K562 (cell line): ENCODE results near the gene SIGLEC11. TPM values are rescaled to one million over a fixed set of nuclear protein-coding genes. Genes with fewer than 3 reads are reported as not detected.

Source experiments
- BRCA1 ChIP-seq, 2 experiments: fragments of 450-650 bp in 1 of 2; sonication (generic) in 1 of 2; formaldehyde crosslinking in 1 of 2; IDR thresholded peaks; 2 replicates each; pipeline versions ENCODE4 v1.5.0 to v1.6.1; 2017 to 2020; ENCODE audit warnings: mild to moderate bottlenecking in 1 of 2, missing genetic modification reagents in 1 of 2
- EP300 ChIP-seq: IDR thresholded peaks from 2 replicates; pipeline ENCODE4 v1.6.1; 2012; ENCODE audit warnings: low read length, improper control_type of control experiment
- HDAC8 ChIP-seq: fragments of 450-650 bp; IDR thresholded peaks from 2 replicates; pipeline ENCODE4 v1.6.1; 2016; ENCODE audit warnings: mild to moderate bottlenecking, missing genetic modification characterization, moderate library complexity, missing compliant biosample characterization
- HNRNPLL ChIP-seq: fragments of 200-400 bp; formaldehyde crosslinking; IDR thresholded peaks from 2 replicates; pipeline ENCODE4 v1.6.1; 2017; ENCODE audit warnings: low read length, low read depth, mild to moderate bottlenecking; ENCODE audit not compliant: poor library complexity, severe bottlenecking
- POLR2AphosphoS2 ChIP-seq: IDR thresholded peaks from 2 replicates; pipeline ENCODE4 v1.6.1; 2012; ENCODE audit warnings: low read length, improper control_type of control experiment
- PYGO2 ChIP-seq: fragments of 450-650 bp; IDR thresholded peaks from 2 replicates; pipeline ENCODE4 v1.6.1; 2016; ENCODE audit warnings: mild to moderate bottlenecking, missing genetic modification characterization, moderate library complexity, missing compliant biosample characterization
- RHOXF2B ChIP-seq: fragments of 250-450 bp; sonication (Bioruptor Pico); conservative IDR thresholded peaks from 2 replicates; pipeline ENCODE4 v1.5.1; 2021
- SMARCA5 ChIP-seq: fragments of 450-650 bp; IDR thresholded peaks from 2 replicates; pipeline ENCODE4 v1.6.1; 2016
- SNRNP70 ChIP-seq: fragments of 200-400 bp; formaldehyde crosslinking; optimal IDR thresholded peaks from 2 replicates; pipeline ENCODE3; 2017; ENCODE audit warnings: low read depth, low read length
- TEAD1 ChIP-seq, 2 experiments: fragments of 450-650 bp in 1 of 2; sonication (generic) in 1 of 2; formaldehyde crosslinking; IDR thresholded peaks; 2 replicates each; pipeline versions ENCODE4 v1.4.0 to v1.8.0; 2020 to 2022; ENCODE audit warnings: mild to moderate bottlenecking in 2 of 2, missing genetic modification reagents in 1 of 2
- TEAD2 ChIP-seq: fragments of 450-650 bp; IDR thresholded peaks from 2 replicates; pipeline ENCODE4 v1.6.1; 2016; ENCODE audit warnings: missing genetic modification characterization, control low read depth, missing compliant biosample characterization
- ZEB2 ChIP-seq: fragments of 450-650 bp; IDR thresholded peaks from 2 replicates; pipeline ENCODE4 v1.6.1; 2016
- ZNF57 ChIP-seq: fragments of 450-650 bp; formaldehyde crosslinking; IDR thresholded peaks from 2 replicates; pipeline ENCODE4 v1.4.0; 2020; ENCODE audit warnings: mild to moderate bottlenecking, moderate library complexity
- polyA plus RNA-seq, 8 experiments: library from polyadenylated mRNA; depleted of rRNA in 4 of 8; stranded (reverse) in 5 of 8; unstranded in 3 of 8; fragments of >200 nt; fragmentation: Nextera tagmentation in 2 of 8; fragmentation: Illumina TruSeq in 1 of 8; extraction: Ambion mirVana in 2 of 8; extraction: Trizol in 1 of 8; gene quantifications; 2 replicates each; pipeline versions ENCODE4 v1.2.1 to v1.2.3, GENCODE V29; 2011 to 2014; ENCODE audit warnings: inconsistent platforms in 1 of 8, missing spikeins in 1 of 8
- total RNA-seq, 7 experiments: library from RNA; depleted of rRNA in 6 of 7; stranded (reverse); fragments of >200 nt in 6 of 7; fragmentation: Illumina TruSeq in 2 of 7; extraction: Trizol in 2 of 7; gene quantifications; 2 replicates each; pipeline versions ENCODE4 v1.2.1 to v1.2.3, GENCODE V29; 2011 to 2021; ENCODE audit warnings: low replicate concordance in 1 of 7
- TF ChIP-seq, protein P1 (sequence below), 2 experiments: fragments of 450-650 bp; IDR thresholded peaks; 2 replicates each; pipeline ENCODE4 v1.6.1; 2016; ENCODE audit warnings: mild to moderate bottlenecking in 2 of 2, borderline replicate concordance in 1 of 2, low read depth in 1 of 2, moderate library complexity in 1 of 2
- TF ChIP-seq, protein P2 (sequence below): fragments of 250-450 bp; sonication (Bioruptor Pico); IDR thresholded peaks from 2 replicates; pipeline ENCODE4 v1.4.0; 2020; ENCODE audit warnings: mild to moderate bottlenecking, moderate library complexity
- TF ChIP-seq, protein P3 (sequence below): fragments of 450-650 bp; IDR thresholded peaks from one replicate; pipeline ENCODE4 v1.6.1; 2018; ENCODE audit warnings: mild to moderate bottlenecking, moderate library complexity; ENCODE audit not compliant: partially characterized antibody

The SIGLEC11 gene
- total and polyA plus RNA-seq, 9 of the 15 experiments (the other 6 are each of a cell fraction or from before 2014, with no cell fraction given): not detected

DNA sequence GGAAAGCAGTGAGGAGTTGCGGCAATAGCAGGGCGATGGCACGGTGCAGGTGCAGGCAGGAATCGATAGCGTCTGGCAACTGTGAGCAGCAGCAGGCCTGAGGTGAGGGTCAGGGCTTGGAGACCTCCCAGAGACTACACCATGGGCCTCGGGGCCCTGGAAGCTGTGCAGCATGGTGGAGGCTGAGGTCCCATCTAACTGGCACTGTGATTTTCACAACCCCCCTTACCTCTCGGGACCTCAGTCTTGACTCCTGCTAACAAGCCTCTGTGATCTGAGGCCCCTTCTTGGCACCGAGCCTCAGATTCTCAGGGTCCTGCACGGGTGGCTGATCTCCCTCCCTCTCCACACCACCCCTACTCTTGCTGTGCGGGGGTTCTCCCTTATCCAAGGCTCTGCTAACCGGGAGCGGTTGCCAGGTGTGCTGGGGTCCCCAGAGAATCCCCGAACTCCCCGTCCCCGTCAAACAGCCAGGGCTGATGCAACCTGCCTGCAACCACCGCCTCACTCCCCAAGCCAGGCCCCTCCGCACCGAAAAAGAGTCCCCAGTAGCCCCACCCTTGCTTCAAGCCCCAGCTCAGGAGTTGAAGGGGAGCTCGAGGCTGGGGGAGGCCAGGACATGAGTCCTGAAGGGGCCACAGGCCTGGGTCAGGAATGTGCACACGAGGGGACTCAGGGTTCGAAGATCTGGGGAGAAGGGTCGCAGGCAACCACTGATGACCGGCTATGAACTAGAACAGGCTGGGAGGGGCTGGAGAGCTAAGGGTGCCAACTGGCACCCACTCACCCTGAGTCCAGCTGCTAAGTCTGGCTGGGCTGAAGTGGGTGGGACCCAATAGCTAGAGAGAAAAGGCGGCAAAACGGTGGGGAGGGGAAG lies 36.7 kb downstream of the SIGLEC11 start (continued):
- TF ChIP-seq, protein P1, sequence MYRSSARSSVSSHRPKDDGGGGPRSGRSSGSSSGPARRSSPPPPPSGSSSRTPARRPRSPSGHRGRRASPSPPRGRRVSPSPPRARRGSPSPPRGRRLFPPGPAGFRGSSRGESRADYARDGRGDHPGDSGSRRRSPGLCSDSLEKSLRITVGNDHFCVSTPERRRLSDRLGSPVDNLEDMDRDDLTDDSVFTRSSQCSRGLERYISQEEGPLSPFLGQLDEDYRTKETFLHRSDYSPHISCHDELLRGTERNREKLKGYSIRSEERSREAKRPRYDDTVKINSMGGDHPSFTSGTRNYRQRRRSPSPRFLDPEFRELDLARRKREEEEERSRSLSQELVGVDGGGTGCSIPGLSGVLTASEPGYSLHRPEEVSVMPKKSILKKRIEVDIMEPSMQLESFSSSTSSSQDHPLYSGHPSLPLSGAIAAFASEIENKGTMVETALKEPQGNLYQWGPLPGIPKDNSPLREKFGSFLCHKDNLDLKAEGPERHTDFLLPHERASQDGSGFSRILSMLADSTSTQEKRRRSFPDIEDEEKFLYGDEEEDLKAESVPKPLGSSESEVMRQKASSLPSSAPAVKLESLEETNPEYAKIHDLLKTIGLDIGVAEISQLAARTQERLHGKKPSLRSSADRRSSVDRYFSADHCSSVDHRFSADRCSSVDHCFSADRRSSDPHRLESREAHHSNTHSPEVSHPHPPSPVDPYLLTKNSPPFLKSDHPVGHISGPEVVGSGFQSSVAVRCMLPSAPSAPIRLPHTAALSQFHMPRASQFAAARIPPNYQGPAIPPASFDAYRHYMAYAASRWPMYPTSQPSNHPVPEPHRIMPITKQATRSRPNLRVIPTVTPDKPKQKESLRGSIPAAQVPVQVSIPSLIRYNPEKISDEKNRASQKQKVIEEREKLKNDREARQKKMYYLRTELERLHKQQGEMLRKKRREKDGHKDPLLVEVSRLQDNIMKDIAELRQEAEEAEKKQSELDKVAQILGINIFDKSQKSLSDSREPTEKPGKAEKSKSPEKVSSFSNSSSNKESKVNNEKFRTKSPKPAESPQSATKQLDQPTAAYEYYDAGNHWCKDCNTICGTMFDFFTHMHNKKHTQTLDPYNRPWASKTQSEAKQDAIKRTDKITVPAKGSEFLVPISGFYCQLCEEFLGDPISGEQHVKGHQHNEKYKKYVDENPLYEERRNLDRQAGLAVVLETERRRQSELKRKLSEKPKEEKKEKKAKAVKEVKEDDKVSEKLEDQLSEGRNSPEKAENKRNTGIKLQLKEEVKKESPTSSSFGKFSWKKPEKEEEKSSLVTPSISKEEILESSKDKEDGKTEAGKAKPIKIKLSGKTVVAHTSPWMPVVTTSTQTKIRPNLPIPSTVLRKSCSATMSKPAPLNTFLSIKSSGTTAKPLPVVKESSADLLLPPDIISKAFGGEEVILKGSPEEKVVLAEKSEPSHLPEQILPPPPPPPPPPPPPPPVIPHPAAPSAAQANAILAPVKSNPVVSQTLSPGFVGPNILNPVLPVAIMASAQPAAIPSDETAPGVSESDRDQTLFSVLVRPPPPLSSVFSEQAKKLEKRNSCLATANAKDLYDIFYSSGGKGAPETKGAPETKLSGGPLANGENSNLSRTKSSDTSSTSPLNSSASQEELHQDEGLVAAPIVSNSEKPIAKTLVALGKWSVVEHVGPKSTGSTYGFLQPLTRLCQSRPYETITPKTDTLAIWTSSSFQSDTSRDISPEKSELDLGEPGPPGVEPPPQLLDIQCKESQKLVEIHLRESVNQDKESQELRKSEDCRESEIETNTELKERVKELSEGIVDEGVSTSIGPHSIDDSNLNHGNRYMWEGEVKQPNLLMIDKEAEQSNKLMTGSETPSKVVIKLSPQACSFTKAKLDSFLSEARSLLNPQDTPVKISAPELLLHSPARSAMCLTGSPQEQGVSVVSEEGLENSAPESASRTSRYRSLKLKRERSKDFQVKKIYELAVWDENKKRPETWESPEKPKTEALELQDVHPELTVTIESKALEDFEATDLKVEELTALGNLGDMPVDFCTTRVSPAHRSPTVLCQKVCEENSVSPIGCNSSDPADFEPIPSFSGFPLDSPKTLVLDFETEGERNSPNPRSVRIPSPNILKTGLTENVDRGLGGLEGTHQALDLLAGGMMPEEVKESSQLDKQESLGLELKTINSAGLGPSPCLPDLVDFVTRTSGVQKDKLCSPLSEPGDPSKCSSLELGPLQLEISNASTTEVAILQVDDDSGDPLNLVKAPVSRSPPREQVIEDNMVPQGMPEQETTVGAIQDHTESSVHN (IDR thresholded peaks at IDR 0.05; ENCODE audit: borderline replicate concordance in 1 of 2, low read depth in 1 of 2): no peak
- no peak for TF ChIP-seq RHOXF2B (CRISPR knock-in tag)
- TF ChIP-seq BRCA1 (IDR thresholded peaks at IDR 0.05): no peak
- TF ChIP-seq BRCA1 (CRISPR knock-in tag; IDR thresholded peaks at IDR 0.05): no peak
- no peak for TF ChIP-seq SMARCA5
- TF ChIP-seq ZNF57: no peak
- no peak for TF ChIP-seq PYGO2 (tag)
- TF ChIP-seq HNRNPLL: no peak
- no peak for TF ChIP-seq TEAD2 (tag)
- peak; percentile 60; the same call in 1 of the 2 replicates for TF ChIP-seq POLR2AphosphoS2
- 0 out of 4 replicates have a peak, but pooled peaks of 1 of the 2 experiments have one; percentile 34 for TF ChIP-seq TEAD1 (CRISPR knock-in tag; IDR thresholded peaks at IDR 0.05)
- TF ChIP-seq HDAC8: peak; percentile 7
- TF ChIP-seq SNRNP70: no peak
- TF ChIP-seq, protein P2, sequence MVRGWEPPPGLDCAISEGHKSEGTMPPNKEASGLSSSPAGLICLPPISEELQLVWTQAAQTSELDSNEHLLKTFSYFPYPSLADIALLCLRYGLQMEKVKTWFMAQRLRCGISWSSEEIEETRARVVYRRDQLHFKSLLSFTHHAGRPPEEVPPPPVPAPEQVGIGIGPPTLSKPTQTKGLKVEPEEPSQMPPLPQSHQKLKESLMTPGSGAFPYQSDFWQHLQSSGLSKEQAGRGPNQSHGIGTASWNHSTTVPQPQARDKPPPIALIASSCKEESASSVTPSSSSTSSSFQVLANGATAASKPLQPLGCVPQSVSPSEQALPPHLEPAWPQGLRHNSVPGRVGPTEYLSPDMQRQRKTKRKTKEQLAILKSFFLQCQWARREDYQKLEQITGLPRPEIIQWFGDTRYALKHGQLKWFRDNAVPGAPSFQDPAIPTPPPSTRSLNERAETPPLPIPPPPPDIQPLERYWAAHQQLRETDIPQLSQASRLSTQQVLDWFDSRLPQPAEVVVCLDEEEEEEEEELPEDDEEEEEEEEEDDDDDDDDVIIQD: no peak
- peak; percentile 97 for TF ChIP-seq EP300
- TF ChIP-seq, protein P3, sequence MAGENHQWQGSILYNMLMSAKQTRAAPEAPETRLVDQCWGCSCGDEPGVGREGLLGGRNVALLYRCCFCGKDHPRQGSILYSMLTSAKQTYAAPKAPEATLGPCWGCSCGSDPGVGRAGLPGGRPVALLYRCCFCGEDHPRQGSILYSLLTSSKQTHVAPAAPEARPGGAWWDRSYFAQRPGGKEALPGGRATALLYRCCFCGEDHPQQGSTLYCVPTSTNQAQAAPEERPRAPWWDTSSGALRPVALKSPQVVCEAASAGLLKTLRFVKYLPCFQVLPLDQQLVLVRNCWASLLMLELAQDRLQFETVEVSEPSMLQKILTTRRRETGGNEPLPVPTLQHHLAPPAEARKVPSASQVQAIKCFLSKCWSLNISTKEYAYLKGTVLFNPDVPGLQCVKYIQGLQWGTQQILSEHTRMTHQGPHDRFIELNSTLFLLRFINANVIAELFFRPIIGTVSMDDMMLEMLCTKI: no peak
- peak; percentile 55; the same call in 1 of the 2 replicates for TF ChIP-seq ZEB2
